C4-2B (cell line): ENCODE data around the gene PSMG4.

Source experiments
- CTCF ChIP-seq: fragments of 450-650 bp; conservative IDR thresholded peaks from 2 replicates; pipeline ENCODE4 v1.5.1; 2017; ENCODE audit warnings: mild to moderate bottlenecking
- ZFX ChIP-seq: fragments of 450-650 bp; IDR thresholded peaks from 2 replicates; pipeline ENCODE4 v1.6.1; 2017

- TF ChIP-seq CTCF = no peak
- TF ChIP-seq ZFX = no peak
Measured at GRCh38 chr6:3290149-3290930, 31.6 kb downstream of the PSMG4 start.
